Motor neuron (in vitro differentiated cells): ENCODE measurements around the gene SORL1. TPM values are rescaled to one million over a fixed set of nuclear protein-coding genes. Genes with fewer than 3 reads are reported as not detected.

Experiments used
- ATAC-seq, 8 experiments: fragments of 200-7000 bp; cut with Tn5 transposase; replicated peaks in 6 of 8; 2 replicates each; pipeline ENCODE4 v1.8.0; 2021; ENCODE audit warnings: mild to moderate bottlenecking in 8 of 8, moderate library complexity in 8 of 8
- H3K27ac ChIP-seq, 2 donors: fragments of 250-450 bp; sonication (Bioruptor Pico); 2 replicates each; pipeline ENCODE4 v1.9.0; 2021; ENCODE audit warnings: antibody characterized with exemption in 2 of 2, mild to moderate bottlenecking in 2 of 2, moderate library complexity in 1 of 2
- H3K4me1 ChIP-seq, 2 donors: fragments of 250-450 bp; sonication (Bioruptor Pico); replicated peaks in 1 of 2; 2 replicates each; pipeline ENCODE4 v1.6.1; 2021; ENCODE audit warnings: antibody characterized with exemption in 2 of 2, mild to moderate bottlenecking in 2 of 2, moderate library complexity in 1 of 2
- H3K4me3 ChIP-seq, 5 donors: fragments of 250-450 bp; sonication (Bioruptor Pico); 2 replicates each; pipeline ENCODE4 v1.9.0; 2021; ENCODE audit warnings: antibody characterized with exemption in 5 of 5, mild to moderate bottlenecking in 5 of 5, moderate library complexity in 4 of 5
- WGBS, 10 experiments: fragments of 450-650 bp; shearing (Covaris generic); methylation state at CpG; one replicate each; pipeline ENCODE4 v1.0.0; 2022; 5-methylcytosine and 5-hydroxymethylcytosine counted together
- in situ Hi-C, 9 experiments: fragments of 400-800 bp; cut with MboI; loops; one replicate each; pipeline ENCODE4 v1.15.0; 2021; ENCODE audit warnings: low sequenced_read_pairs in 9 of 9, low pct_unique_long_range_greater_than_20kb in 2 of 9; ENCODE audit not compliant: unreplicated experiment in 9 of 9
- total RNA-seq, 8 experiments: library from RNA; unstranded; fragments of 300-600 nt; gene quantifications; 2 replicates each; pipeline versions ENCODE4 v1.2.3 to v1.2.4, GENCODE V29; 2022

SORL1 gene
- total RNA-seq, 8 experiments from 2014 or later = 0.36 to 39.4 (median 21.8) TPM

DNA sequence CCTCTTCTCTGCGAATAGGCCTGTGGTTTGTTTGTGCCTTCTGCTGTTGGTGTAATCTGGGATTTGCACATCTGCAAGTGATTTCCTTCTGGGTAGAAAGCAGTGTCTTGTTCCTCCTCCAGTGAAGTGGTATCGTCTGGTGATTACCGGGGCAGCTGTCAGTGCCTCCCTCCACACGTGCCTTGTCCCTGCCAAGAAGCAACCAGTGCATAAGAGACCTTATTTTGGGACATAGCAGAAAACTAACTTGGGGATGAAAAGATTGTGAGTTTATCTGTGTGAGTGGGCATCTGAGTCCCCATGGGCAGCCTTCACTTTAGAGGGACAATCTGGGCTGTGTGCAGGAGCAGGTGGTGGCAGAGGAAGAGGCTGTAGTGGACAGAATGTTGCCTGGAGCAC is 72.1 kb downstream of the SORL1 start:
- WGBS, 10 experiments = 11 to 100% (median 90%) methylated on average over 1 to 3 of the region's 4 CpGs; no CpG with 5 or more reads in 4 of the 10 experiments
- Histone ChIP-seq H3K4me3 (no peak overlapping the region), H3K27ac (no peak overlapping the region), H3K4me1 (peaks cover 0 to 9% of the 10 kb centered on the region in 2 donors)
- no peak for ATAC-seq
- in situ Hi-C loops = no loop called here

DNA sequence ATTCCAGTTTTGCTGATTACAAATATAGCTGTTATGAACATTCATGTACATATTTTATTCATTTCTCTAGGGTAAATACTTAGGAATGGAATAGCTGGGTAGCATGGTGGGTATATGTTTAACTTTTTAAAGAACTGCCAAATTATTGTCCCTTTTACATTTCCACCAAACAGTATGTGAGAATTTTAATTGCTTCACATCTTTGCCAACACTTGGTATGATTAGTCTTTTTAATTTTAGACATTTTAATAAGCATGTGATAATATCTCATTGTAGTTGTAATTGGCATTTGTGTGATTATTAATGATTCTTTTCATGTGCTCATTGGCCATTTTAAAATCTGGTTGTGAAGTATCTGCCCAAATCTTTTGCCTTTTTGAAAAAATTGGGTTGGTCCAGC is 73.3 kb downstream of the SORL1 start:
- ATAC-seq = no peak
- no peak overlapping the region for H3K27ac ChIP-seq
- in situ Hi-C loops = no loop called here

DNA sequence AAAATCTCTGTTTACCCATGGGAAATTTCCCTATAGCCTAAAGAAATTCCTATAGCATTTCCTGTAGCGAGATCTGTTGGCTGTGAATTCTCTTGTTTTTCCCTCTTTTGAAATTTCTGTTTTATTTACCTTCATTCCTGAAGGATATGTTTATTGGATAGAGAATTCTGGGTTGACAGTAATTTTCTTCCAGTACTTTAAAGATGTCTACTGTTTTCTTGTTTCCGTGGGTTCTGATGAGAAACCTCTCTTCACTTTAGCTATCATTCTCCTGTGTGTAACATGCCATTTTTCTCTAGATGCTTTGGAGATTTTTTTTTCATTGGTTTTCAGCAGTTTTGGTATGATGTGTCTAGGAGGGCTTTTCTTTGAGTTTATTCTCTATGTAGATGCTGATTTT is 78.1 kb downstream of the SORL1 start:
- in situ Hi-C loops = loop anchor here in 1 of 9 experiments (10.0 kb wide), 1 partner anchor 205 kb away; no protein-coding TSS in a partner anchor
- WGBS, 10 experiments = 25 to 100% (median 91%) methylated on average over 2 of the region's 2 CpGs
- Histone ChIP-seq H3K4me1 (peaks cover 0 to 16% of the 10 kb centered on the region in 2 donors), H3K27ac (no peak overlapping the region), H3K4me3 (no peak overlapping the region)
- no peak for ATAC-seq

More for the DNA sequence above, 73.3 kb downstream of the SORL1 start:
- Histone ChIP-seq H3K4me1 (peaks cover 0 to 7% of the 10 kb centered on the region in 2 donors), H3K4me3 (no peak overlapping the region)

DNA sequence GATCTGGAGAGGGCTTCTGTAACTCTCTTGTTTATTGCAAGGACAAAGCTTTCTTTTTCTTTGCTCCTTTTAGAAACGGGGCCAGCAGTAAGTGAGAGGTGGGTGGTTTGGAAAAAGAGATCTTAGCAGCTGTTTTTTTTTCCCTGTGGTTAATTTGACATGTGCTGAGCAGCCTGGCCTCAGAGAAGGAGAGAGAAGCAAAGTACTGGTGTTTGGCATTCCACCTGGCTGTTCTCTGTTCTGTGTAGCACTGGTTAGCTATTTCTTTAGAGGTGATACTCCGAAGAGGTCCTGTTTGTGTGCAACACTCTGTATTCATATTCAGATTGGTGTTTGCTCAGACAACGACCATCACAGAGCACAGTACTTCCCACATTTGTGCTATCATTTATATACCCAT is 81.5 kb downstream of the SORL1 start:
- in situ Hi-C loops = loop anchor here in 1 of 9 experiments (10.0 kb wide), 1 partner anchor 209 kb away; no protein-coding TSS in a partner anchor
- ATAC-seq = peak in 4 of 8 experiments; percentile 13 to 43 (median 26)
- 0 to 33% (median 17%) methylated on average over 1 to 2 of the region's 3 CpGs; no CpG with 5 or more reads in 5 of the 10 experiments for WGBS, 10 experiments
- Histone ChIP-seq H3K27ac (no peak overlapping the region), H3K4me3 (no peak overlapping the region), H3K4me1 (peaks cover 0 to 16% of the 10 kb centered on the region in 2 donors)

DNA sequence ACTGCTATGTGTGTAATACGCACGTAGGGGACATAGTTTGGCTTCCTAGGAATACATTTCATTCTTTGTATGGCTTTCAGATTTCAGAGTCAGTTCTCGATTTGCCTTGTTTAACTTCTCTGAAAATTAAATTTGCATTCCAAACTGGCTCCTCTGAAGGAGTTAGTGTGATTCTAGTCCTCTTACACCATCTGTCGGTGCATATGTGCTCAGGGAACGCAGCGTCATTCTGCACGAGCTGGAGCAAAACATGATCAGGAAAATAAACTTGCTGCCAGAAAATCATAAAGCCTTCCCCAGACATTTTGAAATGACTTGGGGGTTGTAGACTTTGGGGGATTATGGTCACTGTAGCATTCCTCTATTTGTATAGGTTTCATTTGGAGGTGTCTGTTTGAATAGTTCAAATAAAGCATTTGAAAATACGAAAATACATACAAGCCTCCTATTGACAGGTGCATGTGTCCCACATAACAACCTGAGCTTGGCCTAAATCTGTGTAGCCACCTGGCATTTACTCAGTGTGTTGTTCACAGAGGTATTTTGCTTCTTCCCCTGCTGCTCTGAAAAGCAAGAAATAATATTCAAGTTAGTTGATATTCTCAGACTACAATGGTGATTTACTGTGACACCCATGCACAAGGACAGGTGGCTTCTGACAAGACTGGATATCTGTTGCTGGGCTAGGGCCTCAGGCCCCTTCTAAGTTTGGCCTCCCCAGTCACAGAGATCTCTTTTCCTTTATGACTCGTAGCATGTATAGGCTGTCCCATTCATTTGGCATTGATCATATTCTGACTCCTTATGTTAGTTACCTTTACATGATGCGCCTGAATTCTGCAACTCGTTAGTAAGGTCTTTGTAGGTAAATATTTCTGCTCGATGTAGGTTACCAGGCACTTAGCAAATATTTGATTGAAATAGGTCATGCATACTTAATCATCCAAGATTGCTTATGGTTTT is 82.3 kb downstream of the SORL1 start:
- in situ Hi-C loops = loop anchor here in 1 of 9 experiments (10.0 kb wide), 1 partner anchor 210 kb away; no protein-coding TSS in a partner anchor
- 17 to 93% (median 75%) methylated on average over 3 to 9 of the region's 12 CpGs for WGBS, 10 experiments
- H3K4me1 ChIP-seq = peaks cover 0 to 16% of the 10 kb centered on the region in 2 donors
- ATAC-seq = peak; percentile 46 to 81 (median 74)
- no peak overlapping the region for H3K27ac ChIP-seq
- no peak overlapping the region for H3K4me3 ChIP-seq

DNA sequence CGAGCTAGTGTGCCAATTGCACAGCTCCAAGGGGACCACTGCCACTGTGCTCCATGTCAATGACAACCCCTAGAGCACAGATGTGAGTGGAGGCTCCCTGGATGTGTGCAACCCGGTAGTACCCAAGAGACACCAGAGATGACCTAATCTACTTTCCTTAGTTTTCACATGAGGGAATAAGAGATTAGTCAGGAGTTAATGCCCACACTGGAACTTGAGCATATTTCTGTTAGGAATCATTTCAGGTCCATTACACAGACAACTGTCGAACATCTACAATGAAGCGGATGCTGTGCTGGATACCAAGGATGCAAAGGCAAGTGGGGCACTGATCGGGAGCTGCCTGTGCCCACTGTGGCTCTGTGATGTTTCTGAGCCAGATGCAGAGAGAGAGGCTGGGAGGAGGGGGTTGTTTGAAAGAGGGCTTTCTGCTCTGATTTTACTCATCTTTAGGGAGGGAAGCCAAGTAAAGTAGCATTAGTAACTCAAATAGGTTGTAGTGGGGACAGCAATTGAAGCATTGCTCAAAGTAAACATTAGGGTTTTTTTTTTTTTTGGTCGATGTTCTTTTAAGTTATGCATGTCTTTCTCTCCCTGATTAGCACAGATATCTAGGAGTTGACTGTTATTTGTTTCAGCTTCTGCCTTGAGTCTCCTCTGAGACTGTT is 83.1 kb downstream of the SORL1 start:
- peaks cover 0 to 16% of the 10 kb centered on the region in 2 donors for H3K4me1 ChIP-seq
- peak in 3 of 8 experiments; percentile 40 to 59 (median 48) for ATAC-seq
- in situ Hi-C loops = loop anchor here in 1 of 9 experiments (10.0 kb wide), 1 partner anchor 210 kb away; no protein-coding TSS in a partner anchor
- H3K4me3 ChIP-seq = no peak overlapping the region
- no peak overlapping the region for H3K27ac ChIP-seq
- WGBS, 10 experiments = 8 to 100% (median 78%) methylated on average over 1 to 4 of the region's 6 CpGs; no CpG with 5 or more reads in 2 of the 10 experiments

DNA sequence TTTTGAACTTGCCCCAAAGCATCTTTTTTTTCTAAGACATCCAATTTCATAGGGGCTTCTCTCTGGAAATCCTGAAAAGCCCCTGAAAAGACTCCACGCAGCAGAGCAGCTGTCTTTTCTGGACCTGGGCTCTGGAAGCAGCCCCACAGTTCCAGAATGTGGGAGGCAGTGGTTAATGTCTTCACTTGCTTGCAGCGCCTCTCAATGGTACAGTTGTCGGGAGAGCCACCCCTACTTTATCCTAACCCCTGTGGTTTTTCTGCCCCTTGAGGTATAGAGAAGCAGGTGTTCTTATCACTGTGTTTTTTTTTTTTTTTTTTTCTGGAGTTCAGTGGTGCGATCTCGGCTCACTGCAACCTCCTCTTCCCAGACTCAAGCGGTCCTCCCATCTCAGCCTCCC is 84.0 kb downstream of the SORL1 start:
- H3K4me1 ChIP-seq = peaks cover 0 to 16% of the 10 kb centered on the region in 2 donors
- WGBS, 10 experiments = 80 to 100% (median 86%) methylated on average over 1 to 6 of the region's 6 CpGs
- in situ Hi-C loops = loop anchor here in 1 of 9 experiments (10.0 kb wide), 1 partner anchor 211 kb away; no protein-coding TSS in a partner anchor
- H3K4me3 ChIP-seq = no peak overlapping the region
- H3K27ac ChIP-seq = no peak overlapping the region
- ATAC-seq = no peak

DNA sequence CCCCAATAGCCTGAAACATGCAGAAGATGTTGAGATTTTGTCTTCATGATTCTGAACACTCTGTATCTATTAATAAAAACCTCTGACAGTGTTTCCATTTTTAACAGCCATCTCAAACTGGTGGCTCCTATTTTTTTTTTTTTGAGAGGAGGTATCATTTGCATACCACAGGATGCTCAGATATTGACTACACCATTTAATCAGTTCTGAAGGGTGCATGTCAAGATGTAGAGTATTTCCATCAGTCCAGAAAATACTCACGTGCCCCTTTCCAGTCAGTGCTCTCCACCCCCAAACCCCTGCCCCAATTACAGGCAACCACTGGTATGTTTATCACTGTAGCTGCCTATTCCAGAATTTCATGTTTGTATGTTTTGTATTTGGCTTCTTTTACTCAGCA is 85.9 kb downstream of the SORL1 start:
- 100% methylated on average over 1 of the region's 1 CpG; no CpG with 5 or more reads in 9 of the 10 experiments for WGBS, 10 experiments
- no peak for ATAC-seq
- Histone ChIP-seq H3K4me1 (peaks cover 0 to 16% of the 10 kb centered on the region in 2 donors), H3K4me3 (no peak overlapping the region), H3K27ac (no peak overlapping the region)
- in situ Hi-C loops = loop anchor here in 1 of 9 experiments (10.0 kb wide), 1 partner anchor 213 kb away; no protein-coding TSS in a partner anchor

DNA sequence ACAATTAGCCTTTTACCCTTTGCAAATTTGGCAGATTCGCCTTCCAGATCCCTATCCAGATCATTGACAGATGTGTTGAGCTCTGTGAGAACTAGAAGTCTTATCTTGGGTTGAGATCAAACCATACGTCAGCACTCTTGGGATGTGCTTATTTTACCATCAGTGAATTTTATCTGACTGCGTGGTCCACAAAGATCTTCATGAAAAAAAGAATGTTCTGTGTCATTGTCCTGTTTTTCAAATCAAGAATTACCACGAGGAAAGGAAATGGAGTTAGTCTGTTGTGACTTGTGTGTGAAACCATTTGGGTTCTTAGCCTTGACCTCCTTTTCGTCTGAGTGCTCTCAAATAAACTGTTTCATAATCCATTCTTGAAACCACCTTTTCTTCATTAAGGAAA is 86.9 kb downstream of the SORL1 start:
- Histone ChIP-seq H3K4me1 (peaks cover 0 to 10% of the 10 kb centered on the region in 2 donors), H3K4me3 (no peak overlapping the region), H3K27ac (no peak overlapping the region)
- WGBS, 10 experiments = 16 to 100% (median 85%) methylated on average over 1 to 5 of the region's 5 CpGs
- ATAC-seq = no peak
- in situ Hi-C loops = loop anchor here in 1 of 9 experiments (10.0 kb wide), 1 partner anchor 214 kb away; no protein-coding TSS in a partner anchor

DNA sequence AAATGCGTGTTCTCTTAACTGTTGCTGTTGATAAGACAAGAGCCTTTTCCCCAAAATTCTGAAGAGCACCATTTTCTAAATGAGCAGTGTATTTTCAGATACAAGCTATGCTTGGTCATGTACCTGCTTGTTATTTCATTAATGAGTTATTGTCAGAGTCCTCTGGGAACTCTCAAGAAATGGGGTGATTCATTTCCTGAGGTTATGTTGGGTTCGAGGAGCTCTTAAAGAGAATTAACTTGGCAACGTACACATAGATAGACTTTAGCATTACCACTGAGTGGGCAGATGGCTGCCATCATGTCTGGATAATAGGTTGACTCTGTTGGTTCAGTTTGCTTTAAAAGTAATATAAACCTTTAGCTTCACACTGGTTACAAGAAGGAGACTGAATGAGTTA is 88.5 kb downstream of the SORL1 start:
- in situ Hi-C loops = no loop called here
- ATAC-seq = no peak
- H3K27ac ChIP-seq = no peak overlapping the region
- H3K4me1 ChIP-seq = no peaks in the 10 kb centered on the region
- 15 to 100% (median 81%) methylated on average over 1 to 3 of the region's 3 CpGs for WGBS, 10 experiments
- H3K4me3 ChIP-seq = no peak overlapping the region

DNA sequence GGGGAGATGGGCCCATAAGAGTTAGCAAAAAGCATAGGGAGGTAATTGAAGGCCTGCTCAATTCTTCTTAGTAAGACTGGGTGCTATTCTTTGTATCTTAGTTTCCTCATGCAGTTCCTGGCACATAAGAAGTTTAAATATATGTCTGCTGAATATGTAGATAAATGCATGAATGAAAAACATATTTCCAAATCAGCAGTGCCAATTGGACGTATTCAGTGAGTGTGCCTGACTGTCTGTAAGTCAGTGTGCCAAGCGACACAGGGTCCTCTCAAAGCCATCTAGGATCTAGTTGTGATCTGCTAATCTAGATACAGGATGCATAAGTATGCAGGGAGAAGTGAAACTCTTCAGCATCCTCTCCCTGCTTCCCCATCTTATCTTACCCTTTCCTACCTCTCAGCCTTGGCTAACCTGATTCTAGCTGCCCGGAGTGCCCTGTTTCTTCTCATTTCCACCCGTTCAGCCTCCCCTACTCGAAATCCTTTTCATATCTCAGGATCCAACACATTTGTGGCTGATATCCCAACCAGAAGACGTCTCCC is 91.8 kb downstream of the SORL1 start:
- peak in 1 of 8 experiments; percentile 32 for ATAC-seq
- WGBS, 10 experiments = 17 to 100% (median 76%) methylated on average over 1 to 6 of the region's 6 CpGs; no CpG with 5 or more reads in 1 of the 10 experiments
- Histone ChIP-seq H3K27ac (no peak overlapping the region), H3K4me1 (no peaks in the 10 kb centered on the region), H3K4me3 (no peak overlapping the region)
- in situ Hi-C loops = no loop called here

DNA sequence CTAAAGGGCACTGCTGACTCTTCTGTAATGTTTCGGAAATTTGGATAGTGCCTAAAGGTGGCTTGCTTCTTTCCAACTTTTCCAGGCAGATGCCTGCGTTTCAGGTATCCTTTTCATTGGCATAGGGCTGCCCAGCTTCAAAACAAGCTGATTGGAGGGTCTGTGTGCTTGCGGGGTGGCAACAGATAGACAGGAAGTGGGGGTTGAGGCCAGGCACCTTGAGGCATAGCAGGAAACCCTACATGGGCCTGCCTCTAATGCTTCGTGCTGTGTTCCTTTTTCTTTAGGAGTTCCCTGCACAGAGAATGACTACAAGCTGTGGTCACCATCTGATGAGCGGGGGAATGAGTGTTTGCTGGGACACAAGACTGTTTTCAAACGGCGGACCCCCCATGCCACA is 92.8 kb downstream of the SORL1 start:
- in situ Hi-C loops = no loop called here
- ATAC-seq = no peak
- no peak overlapping the region for H3K4me3 ChIP-seq
- no peak overlapping the region for H3K27ac ChIP-seq
- H3K4me1 ChIP-seq = no peaks in the 10 kb centered on the region
- WGBS, 10 experiments = 59 to 100% (median 94%) methylated on average over 1 to 6 of the region's 7 CpGs; no CpG with 5 or more reads in 1 of the 10 experiments
